GM20431 (cell line): Measurements from ENCODE around the gene GRIP1.

ENCODE experiments used
- in situ Hi-C: fragments of 300-500 bp; cut with MseI, MboI; formaldehyde crosslinking; loops from one replicate; pipeline ENCODE4 v1.15.0; 2020; ENCODE audit warnings: low sequenced_read_pairs; ENCODE audit not compliant: unreplicated experiment

The GRIP1 gene

DNA sequence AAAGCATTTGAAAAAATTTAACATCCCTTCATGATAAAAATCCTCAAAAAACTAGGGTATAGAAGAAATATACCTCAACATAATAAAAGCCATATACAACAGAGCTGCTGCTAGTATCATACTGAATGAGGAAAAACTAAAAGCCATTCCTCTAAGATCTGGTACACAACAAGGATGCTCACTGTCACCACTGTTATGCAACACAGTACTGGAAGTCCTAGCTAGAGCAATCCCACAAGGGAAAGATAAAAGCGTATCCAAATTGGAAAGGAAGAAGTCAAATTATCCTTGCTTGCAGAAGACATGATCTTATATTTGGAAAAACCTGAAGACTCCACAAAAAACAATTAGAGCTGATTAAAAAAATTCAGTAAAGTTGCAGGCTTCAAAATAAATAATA lies 261.7 kb downstream of the GRIP1 start:
- in situ Hi-C loops: loop anchor here (25.0 kb wide), 1 partner anchor 305 kb away; no protein-coding TSS in a partner anchor

- in situ Hi-C loops: loop anchor here (25.0 kb wide), 1 partner anchor 297 kb away; no protein-coding TSS in a partner anchor
Observed at GRCh38 chr12:66409195-66409871, 269.5 kb downstream of the GRIP1 start.

DNA sequence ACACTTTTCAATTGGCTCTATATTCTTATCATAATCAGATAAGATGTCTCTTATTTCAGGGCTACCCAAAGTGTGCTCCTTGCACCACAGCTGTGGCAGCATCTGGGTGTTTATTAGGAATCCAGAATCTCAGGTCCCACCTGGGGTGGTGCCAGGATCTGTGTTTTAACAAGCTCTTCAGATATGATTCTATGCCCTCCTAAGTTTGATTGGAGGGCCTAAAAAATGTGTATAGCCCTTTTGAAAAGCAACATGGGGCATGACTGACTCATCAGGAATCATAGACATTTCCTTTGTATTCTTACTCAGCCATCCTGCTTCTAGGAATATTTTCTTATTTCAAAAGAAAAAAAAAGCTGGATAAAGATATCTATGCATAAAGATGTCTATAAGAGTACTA lies 273.5 kb downstream of the GRIP1 start:
- in situ Hi-C loops: loop anchor here (25.0 kb wide), 1 partner anchor 293 kb away; no protein-coding TSS in a partner anchor

DNA sequence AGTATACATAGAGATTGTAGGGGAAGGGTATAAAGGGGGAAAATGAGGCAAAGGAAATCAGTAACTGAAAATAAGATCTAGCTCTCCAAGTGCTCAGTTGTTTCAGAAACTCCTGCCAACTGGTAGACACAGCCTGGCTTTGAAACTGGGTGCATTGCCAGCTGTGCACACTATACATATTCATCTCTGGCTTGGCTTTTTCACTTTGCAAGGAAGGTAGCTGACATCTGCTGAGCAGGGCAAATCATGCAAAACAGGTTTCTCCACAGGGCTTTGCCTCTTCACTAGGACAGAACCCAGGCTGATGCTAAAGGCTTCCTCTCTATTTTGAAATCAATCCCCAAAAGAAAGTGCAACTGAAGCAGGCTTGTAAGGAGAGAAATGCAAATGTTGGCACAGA lies 275.1 kb downstream of the GRIP1 start:
- in situ Hi-C loops: loop anchor here (25.0 kb wide), 1 partner anchor 291 kb away; no protein-coding TSS in a partner anchor

- in situ Hi-C loops: loop anchor here (25.0 kb wide), 1 partner anchor 288 kb away; no protein-coding TSS in a partner anchor
Observed at GRCh38 chr12:66399911-66400306, 279.0 kb downstream of the GRIP1 start.

DNA sequence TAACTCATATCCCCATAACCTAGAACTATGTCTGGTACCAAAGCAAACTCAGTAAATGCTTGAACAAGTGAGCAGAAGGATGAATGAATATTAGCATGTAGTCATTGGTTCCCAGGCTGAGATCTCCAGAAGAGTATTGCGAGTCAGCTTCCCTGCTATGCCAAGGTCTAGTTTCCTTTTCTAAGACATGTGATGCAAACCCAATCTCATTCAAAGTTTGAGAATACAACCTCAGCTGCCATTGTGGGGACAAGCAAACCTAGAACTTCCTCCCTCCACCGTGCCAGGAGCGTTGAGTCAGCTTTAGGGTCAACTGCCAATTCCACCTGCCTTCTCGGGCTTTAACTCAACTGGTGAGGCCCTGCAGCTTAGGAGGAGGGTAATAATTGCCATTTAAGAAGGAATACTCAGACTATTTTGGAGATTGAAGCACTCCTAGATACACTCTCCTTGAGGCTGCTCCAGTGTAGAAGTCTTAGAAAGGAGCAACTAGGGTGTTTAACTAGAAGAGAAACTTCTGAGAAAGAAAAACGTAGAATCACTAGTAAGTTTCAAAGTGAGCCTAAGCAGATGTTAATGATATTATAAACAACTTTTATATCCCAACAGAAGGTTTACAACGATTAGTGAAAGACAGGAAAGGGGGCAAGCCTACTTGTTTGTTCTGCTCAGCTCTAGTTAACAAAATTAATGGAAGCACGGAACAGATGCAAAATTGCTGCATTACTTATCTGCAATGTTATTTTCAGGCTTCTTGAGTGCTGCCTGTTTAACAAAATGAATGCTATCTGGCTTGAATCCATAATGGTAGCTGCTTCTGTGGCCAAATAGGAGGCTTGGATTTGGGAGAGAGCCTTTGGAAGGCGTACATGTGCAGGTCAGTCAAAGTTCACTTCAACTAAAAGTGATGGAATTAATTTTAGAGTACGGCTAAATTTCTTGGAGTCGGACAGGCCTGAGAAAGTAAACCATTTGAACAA lies 279.7 kb downstream of the GRIP1 start:
- in situ Hi-C loops: no loop called here

DNA sequence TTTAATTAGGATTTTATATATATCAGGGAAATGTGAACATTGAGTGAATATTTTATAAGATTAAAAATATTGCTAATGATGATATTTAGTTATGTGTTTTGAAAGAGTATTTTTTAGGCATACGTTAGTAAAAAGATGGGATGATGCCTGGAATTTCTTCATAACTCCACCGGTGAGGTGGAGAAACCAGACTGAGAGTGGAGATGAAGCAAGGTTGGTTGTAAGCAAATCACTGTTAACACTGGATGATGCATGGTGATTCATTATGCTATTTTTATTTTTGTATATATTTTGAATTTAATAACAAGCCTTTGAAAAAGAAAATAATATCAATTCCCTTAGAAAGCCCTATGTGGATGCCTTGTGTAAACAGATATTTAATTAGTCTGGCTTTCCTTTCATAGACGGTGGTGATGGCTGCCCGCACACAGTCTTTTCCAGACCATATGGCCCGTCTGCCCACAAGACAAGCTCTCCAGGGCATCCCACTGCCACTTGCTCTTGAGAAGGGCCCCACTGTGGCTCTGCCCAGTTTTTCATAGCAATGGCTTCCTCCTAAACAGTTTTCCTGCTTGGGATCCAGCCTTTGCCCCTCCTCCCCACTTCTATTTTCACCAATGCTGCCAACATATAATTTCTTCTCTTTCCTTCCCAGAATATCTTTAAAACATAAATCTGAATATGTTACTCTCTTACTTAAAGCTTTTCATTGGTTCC lies 281.1 kb downstream of the GRIP1 start:
- in situ Hi-C loops: no loop called here

DNA sequence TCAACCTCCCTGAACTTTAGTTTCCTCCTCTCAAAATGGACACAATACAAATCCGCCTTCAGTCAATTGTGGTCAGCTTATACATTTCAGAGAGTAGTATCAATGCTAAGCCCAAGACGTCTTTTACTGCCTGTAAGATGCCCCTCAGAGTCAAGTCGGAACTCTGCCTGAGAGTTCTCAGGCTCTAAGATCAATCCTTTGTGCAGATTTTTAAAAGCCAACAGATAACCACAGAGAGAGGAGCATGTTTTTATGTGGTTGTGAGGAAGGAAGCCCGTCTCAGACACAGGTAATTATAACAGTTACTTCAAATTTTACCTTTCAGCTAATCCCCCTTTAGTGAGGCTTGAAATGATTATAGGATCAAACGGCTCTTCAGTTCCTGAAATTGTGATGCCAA lies 285.0 kb downstream of the GRIP1 start:
- in situ Hi-C loops: no loop called here

DNA sequence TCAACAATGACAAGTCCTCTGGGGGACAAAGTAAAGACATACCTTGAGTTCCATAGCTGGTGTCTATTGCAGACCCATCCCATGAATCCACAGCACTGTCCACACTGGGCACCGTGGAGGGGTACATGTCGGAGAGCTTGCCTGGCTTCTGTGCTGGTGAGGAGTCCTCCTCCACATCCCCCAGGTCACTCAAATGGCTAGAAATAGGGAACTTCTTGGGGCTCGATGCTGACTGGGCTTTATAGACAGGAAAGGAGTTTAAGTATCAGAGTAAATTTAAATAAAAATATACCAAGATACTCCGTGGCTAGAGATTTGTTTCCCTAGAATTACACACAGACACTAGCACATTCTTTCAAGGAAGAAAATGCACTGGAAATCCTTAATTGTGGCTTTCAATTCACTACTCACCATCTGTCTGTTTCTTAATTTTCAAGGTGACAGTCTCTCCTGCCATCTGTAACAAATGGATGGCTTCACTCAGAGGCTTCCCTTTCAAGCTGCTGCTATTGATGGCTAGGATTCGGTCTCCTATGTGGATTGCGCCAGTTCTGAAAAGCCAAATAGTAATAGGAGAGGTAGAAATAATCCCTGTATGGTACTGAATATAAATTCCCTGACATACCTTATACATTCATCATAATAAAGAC lies 286.5 kb downstream of the GRIP1 start:
- in situ Hi-C loops: no loop called here

GRCh38 chr12:66388517-66388916 lies 290.4 kb downstream of the GRIP1 start:
- in situ Hi-C loops: no loop called here

DNA sequence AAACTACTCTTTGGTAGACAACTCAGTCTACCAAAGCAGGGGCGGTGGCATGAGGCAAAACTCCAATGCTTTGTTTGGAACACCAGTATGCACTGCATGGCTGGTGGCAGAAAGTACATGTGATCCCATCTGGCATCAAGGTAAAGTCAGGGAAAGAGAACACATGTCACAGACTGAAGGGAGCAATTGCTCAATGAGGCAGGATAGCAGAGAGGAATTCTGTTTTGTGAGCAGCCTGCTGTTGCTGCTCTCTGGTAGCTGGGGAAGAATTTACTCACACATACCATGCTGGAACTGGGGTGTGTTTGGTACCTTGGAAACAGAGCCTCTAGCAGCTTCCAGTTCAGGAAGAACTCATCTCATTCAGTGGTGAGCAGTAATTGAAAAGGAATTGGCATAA lies 291.8 kb downstream of the GRIP1 start:
- in situ Hi-C loops: no loop called here

DNA sequence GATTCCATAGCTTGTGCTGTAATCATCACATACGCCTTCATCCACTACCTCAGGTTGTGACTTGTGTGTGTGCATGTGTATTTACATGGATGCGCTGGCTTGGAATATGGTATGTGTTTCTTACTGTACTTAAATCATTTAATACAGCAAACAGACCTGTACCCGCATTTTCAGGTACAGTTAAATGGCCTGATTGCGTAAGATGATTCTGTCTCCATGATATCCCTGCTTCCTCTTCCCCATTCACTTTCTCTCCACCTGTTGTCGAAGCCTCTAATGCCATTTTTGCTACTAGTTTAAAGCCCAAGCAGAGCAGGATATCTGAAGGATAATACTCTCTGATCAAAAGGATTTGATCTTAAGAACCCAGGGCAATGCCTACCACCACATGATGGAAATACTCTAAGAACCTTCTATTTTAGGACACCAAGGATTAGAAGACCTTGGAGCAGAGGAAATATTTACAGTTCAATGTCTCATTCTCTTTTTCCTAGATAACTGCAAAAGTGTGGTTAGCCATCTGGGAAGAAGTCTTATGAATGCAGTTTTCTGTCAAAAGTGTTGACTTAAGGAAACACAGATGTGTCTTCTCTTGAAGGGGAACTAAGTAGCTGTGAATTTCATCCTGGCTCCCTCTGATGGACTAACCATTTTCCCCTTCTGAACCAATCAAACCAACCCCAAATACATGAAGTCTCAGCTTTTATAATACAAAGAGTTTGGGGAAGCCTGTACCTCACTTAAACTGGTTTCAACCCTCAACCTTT lies 297.9 kb downstream of the GRIP1 start:
- in situ Hi-C loops: no loop called here

DNA sequence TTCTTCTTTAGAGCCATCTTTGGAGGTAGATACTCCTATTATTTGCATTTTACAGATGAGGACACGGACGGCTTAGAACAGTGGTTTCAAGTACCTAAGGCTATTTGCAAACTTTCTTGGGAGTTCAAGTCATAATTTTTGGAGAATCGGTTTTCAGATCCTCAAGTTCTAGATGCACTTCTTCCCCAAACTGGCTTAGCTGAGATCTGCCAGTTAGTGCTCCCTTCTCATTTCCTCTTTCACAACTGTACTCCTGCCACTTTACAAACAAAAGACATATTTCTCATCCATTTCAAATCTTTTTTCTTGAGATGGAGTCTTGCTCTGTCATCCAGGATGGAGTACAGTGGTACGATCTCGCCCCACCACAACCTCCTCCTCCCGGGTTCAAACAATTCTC lies 299.3 kb downstream of the GRIP1 start:
- in situ Hi-C loops: no loop called here

GRCh38 chr12:66375560-66375959 lies 303.3 kb downstream of the GRIP1 start:
- in situ Hi-C loops: no loop called here

DNA sequence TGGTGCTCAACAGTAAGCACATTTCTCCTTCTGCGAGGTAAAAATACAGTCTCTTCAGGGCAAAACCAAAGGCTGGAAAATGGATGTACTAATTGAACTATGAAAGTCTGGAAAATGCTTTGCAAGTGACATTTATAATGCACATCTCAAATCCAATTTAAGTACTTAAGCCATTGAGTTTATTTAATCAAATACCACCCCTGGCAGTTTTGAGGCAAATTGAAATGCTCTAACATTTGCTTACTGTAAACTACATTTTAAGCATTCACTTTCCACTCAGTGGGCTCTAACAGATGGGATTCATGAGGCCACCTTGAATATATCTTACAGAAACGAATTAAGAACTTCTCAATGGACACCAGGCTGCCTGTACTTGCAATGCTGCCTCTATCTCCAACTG lies 306.9 kb downstream of the GRIP1 start:
- in situ Hi-C loops: no loop called here

DNA sequence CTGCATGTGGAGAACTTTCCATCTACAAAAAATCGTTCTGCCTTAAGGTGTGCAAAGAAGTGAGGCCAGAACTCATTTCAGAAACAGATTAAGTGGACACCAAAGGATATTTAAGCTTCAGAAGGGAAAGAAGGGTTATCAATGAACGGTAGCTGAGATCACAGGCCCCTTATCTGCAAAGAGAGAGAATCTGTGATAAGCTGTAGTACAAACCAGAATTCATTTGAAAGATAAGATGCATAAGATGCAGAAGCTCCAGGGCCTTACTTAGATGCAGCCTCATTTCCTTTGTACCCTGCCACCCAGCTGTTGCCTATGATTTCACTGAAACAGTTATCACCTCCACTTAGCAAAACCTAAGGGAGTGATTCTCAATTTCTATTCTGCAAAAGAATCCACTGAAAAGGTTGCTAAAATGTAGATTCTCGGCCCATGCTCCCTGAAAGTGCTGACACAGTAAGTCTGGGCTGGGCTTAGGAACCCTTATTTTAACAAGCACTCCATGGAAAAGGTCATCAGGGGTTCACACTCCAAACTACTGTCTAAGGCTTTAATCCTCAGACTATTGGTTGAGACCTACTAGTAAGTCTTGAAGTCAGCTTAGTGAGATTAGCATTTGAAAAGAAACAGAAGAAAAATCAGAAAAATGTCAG lies 311.7 kb downstream of the GRIP1 start:
- in situ Hi-C loops: no loop called here

DNA sequence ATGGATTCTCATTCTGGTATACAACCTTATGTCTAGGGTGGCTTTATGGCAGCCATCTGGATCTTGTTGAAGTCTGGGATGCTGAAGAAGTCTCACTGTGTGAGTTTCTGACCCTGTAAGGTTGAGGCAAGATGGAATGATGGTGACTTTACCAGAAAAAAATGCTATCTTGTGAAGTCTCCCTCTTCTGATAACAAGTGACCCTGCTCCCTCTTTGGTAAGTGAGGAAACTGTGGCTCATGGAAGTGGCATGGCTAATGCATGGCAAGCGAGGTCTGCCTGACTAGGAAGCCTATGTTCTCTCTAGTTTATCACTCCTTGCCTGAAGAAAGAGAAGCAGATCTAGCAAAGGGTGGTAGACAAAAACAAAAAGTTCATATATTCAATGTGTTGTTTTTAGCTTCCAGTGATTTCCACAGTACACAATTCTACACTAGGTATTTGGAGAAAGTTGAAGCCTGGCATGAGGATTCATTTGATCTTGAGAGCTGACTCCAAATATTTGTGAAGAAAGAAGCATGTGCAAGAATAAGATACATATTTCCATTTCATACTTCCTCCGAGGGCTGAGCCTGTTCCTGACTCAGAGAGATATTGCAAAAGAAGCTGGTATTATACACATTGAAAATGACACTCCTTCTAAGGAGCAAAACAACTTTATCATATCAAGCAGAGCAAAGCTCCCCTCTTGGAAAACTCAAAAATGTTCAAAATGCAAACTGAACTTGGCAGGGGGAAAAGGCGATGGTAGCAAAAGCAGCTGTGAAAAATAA lies 313.0 kb downstream of the GRIP1 start:
- in situ Hi-C loops: no loop called here

GRCh38 chr12:66361703-66362102 lies 317.2 kb downstream of the GRIP1 start:
- in situ Hi-C loops: no loop called here
